Measurements from ENCODE around the gene TRMT44.

TRMT44 gene

GRCh38 chr4:8501781-8502180, 61.2 kb downstream of the TRMT44 start:
- DNase-seq: no peak
- H3K4ac ChIP-seq (ENCODE audit: low read depth in 1 of 2, low read length in 2 of 2): no peak overlapping the region
- no peak overlapping the region for H4K91ac ChIP-seq (ENCODE audit: low read length)
- no peak overlapping the region for H3K14ac ChIP-seq (ENCODE audit: low read length in 2 of 2)
- no peak overlapping the region for H2BK12ac ChIP-seq (ENCODE audit: low read length in 2 of 2)
- no peak overlapping the region for H3K27ac ChIP-seq (ENCODE audit: low read length, poor library complexity, severe bottlenecking)
- H2BK15ac ChIP-seq (ENCODE audit: low read depth, poor library complexity, severe bottlenecking): no peak overlapping the region
- WGBS: 91% methylated on average over 5 of the region's 5 CpGs
- H3K79me1 ChIP-seq (replicated peaks; ENCODE audit: low read length, poor library complexity, severe bottlenecking): no peaks in the 10 kb centered on the region
- no peak overlapping the region for H2AFZ ChIP-seq (ENCODE audit: low read depth, low read length)
- H2AK5ac ChIP-seq (ENCODE audit: low read length, severe bottlenecking): no peak overlapping the region
- H3K27me3 ChIP-seq (ENCODE audit: control insufficient read depth in 1 of 2, insufficient read depth in 1 of 2, low read length in 2 of 2): peaks cover 39 to 45% of the 10 kb centered on the region in 2 experiments
- H3K4me1 ChIP-seq (ENCODE audit: control insufficient read depth, insufficient read depth, low read depth, low read length): peaks cover 19% of the 10 kb centered on the region
- no peak overlapping the region for H2BK120ac ChIP-seq (ENCODE audit: low read depth, low read length)
- H3K4me3 ChIP-seq (ENCODE audit: insufficient read depth in 1 of 2, low read depth in 1 of 2, low read length in 2 of 2): no peak overlapping the region
- H2BK5ac ChIP-seq (ENCODE audit: low read depth, low read length, poor library complexity, severe bottlenecking): no peak overlapping the region
- no peak overlapping the region for H3K23ac ChIP-seq (ENCODE audit: low read length in 2 of 2)
- peaks cover 4% of the 10 kb centered on the region for H3K9me3 ChIP-seq (ENCODE audit: control insufficient read depth, low read length)
- no peak overlapping the region for H3K18ac ChIP-seq (ENCODE audit: low read depth in 1 of 2, low read length in 2 of 2)
- H4K8ac ChIP-seq (ENCODE audit: low read length): no peak overlapping the region
- peaks cover 0 to 3% of the 10 kb centered on the region in 2 experiments for H3K36me3 ChIP-seq (ENCODE audit: control insufficient read depth in 1 of 2, insufficient read depth in 2 of 2, low read depth in 1 of 2, low read length in 2 of 2)
- no peak overlapping the region for H3K9ac ChIP-seq (ENCODE audit: low read length)
- H3K4me2 ChIP-seq (ENCODE audit: low read length, poor library complexity, severe bottlenecking): no peak overlapping the region

DNA sequence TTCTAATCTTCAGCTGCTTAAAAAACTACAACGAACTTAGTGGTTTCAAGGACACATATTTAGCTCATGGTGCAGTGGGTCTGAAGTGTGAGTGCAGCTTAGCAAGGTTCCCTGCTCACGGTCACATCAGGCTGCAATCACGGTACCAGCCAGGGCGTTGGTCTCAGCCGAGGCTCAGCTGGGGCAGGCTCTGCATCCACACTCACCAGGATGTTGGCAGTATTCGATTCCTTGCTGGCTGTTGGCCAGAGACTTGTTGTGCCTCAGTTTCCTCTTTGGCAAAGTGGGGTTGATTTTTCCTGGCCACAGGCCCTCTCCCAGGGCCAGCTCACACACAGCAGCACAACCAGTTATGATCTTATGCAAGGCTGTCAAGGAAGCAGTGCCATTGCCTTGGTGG, 61.8 kb downstream of the TRMT44 start:
- Histone ChIP-seq H2BK5ac (ENCODE audit: low read depth, low read length, poor library complexity, severe bottlenecking) (no peak overlapping the region), H3K4ac (ENCODE audit: low read depth in 1 of 2, low read length in 2 of 2) (no peak overlapping the region), H2BK15ac (ENCODE audit: low read depth, poor library complexity, severe bottlenecking) (no peak overlapping the region), H3K14ac (ENCODE audit: low read length in 2 of 2) (no peak overlapping the region), H3K27ac (ENCODE audit: low read length, poor library complexity, severe bottlenecking) (no peak overlapping the region), H3K18ac (ENCODE audit: low read depth in 1 of 2, low read length in 2 of 2) (no peak overlapping the region), H4K8ac (ENCODE audit: low read length) (no peak overlapping the region), H3K4me3 (ENCODE audit: insufficient read depth in 1 of 2, low read depth in 1 of 2, low read length in 2 of 2) (no peak overlapping the region), H2BK120ac (ENCODE audit: low read depth, low read length) (no peak overlapping the region), H2AFZ (ENCODE audit: low read depth, low read length) (no peak overlapping the region), H3K79me1 (replicated peaks; ENCODE audit: low read length, poor library complexity, severe bottlenecking) (no peaks in the 10 kb centered on the region), H3K4me2 (ENCODE audit: low read length, poor library complexity, severe bottlenecking) (no peak overlapping the region), H3K4me1 (ENCODE audit: control insufficient read depth, insufficient read depth, low read depth, low read length) (peaks cover 25% of the 10 kb centered on the region), H3K9me3 (ENCODE audit: control insufficient read depth, low read length) (peaks cover 4% of the 10 kb centered on the region), H3K27me3 (ENCODE audit: control insufficient read depth in 1 of 2, insufficient read depth in 1 of 2, low read length in 2 of 2) (peaks cover 39 to 45% of the 10 kb centered on the region in 2 experiments), H3K9ac (ENCODE audit: low read length) (no peak overlapping the region), H4K91ac (ENCODE audit: low read length) (no peak overlapping the region), H3K36me3 (ENCODE audit: control insufficient read depth in 1 of 2, insufficient read depth in 2 of 2, low read depth in 1 of 2, low read length in 2 of 2) (peaks cover 0 to 3% of the 10 kb centered on the region in 2 experiments), H2BK12ac (ENCODE audit: low read length in 2 of 2) (no peak overlapping the region), H2AK5ac (ENCODE audit: low read length, severe bottlenecking) (no peak overlapping the region), H3K23ac (ENCODE audit: low read length in 2 of 2) (no peak overlapping the region)
- DNase-seq: no peak
- 86% methylated on average over 6 of the region's 6 CpGs for WGBS

DNA sequence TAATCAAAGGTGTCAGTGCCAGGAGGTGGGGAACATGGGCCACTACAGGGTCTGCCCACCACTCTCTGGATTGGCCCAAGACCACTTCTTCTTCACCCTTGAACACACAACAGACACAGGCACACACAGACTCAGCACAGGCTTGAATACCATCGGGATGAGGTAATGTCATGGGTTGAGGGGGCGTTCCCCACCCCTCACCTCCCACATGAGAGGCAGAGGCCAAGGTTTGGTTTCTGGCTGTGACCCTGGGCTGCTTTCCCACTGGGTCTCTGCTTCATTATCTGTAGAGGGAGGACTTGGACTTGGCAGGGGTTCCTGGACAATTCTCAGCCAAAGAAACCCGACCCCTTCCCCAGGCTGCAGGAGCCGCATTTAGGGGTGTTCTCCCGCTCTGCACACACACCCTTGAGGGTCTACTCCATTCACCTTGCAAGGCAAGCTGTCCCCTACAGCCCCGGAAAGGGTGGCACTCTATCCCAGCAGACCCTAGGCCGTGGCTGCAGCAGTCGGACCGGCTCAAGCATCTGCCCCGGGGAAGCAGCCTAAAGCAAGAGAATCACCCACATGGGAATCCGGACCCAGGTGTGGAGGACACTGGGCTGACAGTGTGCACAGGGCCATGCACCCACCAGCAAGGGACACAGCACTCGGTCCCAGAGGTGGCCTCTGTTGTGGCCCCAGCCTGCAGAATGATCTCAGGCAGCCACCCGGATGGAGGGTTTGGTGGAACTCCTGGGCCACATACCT, 62.4 kb downstream of the TRMT44 start:
- Histone ChIP-seq H3K18ac (ENCODE audit: low read depth in 1 of 2, low read length in 2 of 2) (no peak overlapping the region), H3K9me3 (ENCODE audit: control insufficient read depth, low read length) (peaks cover 4% of the 10 kb centered on the region), H2AFZ (ENCODE audit: low read depth, low read length) (no peak overlapping the region), H4K91ac (ENCODE audit: low read length) (no peak overlapping the region), H3K23ac (ENCODE audit: low read length in 2 of 2) (no peak overlapping the region), H3K27me3 (ENCODE audit: control insufficient read depth in 1 of 2, insufficient read depth in 1 of 2, low read length in 2 of 2) (peaks cover 36 to 41% of the 10 kb centered on the region in 2 experiments), H3K4me3 (ENCODE audit: insufficient read depth in 1 of 2, low read depth in 1 of 2, low read length in 2 of 2) (no peak overlapping the region), H3K4ac (ENCODE audit: low read depth in 1 of 2, low read length in 2 of 2) (no peak overlapping the region), H3K14ac (ENCODE audit: low read length in 2 of 2) (no peak overlapping the region), H3K4me2 (ENCODE audit: low read length, poor library complexity, severe bottlenecking) (no peak overlapping the region), H3K27ac (ENCODE audit: low read length, poor library complexity, severe bottlenecking) (no peak overlapping the region), H2BK120ac (ENCODE audit: low read depth, low read length) (no peak overlapping the region), H3K79me1 (replicated peaks; ENCODE audit: low read length, poor library complexity, severe bottlenecking) (no peaks in the 10 kb centered on the region), H3K4me1 (ENCODE audit: control insufficient read depth, insufficient read depth, low read depth, low read length) (peaks cover 28% of the 10 kb centered on the region), H4K8ac (ENCODE audit: low read length) (no peak overlapping the region), H2BK15ac (ENCODE audit: low read depth, poor library complexity, severe bottlenecking) (no peak overlapping the region), H2AK5ac (ENCODE audit: low read length, severe bottlenecking) (no peak overlapping the region), H3K36me3 (ENCODE audit: control insufficient read depth in 1 of 2, insufficient read depth in 2 of 2, low read depth in 1 of 2, low read length in 2 of 2) (peaks cover 0 to 3% of the 10 kb centered on the region in 2 experiments), H2BK12ac (ENCODE audit: low read length in 2 of 2) (no peak overlapping the region), H2BK5ac (ENCODE audit: low read depth, low read length, poor library complexity, severe bottlenecking) (no peak overlapping the region), H3K9ac (ENCODE audit: low read length) (no peak overlapping the region)
- 86% methylated on average over 13 of the region's 13 CpGs for WGBS
- no peak for DNase-seq

DNA sequence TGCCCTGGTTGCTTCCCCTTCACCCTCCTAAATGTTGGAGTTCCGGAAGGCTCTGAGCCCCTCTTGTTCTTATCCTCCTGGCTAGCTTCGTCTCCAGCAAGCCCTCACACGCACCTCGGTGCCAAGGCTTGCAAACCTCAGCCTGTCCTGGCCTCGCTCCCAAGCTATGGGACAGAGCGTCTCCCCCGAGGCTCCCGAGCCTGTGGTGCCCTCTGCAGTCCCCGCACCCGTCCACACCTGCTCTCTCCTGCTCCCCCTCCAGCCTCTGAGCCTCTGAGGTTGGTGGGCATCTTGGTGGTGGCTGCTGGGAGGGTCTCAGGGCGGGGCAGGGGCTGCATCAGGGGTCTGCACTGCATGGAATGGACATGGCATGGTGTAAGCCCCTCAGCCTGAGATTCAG, 63.2 kb downstream of the TRMT44 start:
- Histone ChIP-seq H2AFZ (ENCODE audit: low read depth, low read length) (no peak overlapping the region), H3K36me3 (ENCODE audit: control insufficient read depth in 1 of 2, insufficient read depth in 2 of 2, low read depth in 1 of 2, low read length in 2 of 2) (peaks cover 0 to 3% of the 10 kb centered on the region in 2 experiments), H4K91ac (ENCODE audit: low read length) (no peak overlapping the region), H2AK5ac (ENCODE audit: low read length, severe bottlenecking) (no peak overlapping the region), H3K14ac (ENCODE audit: low read length in 2 of 2) (no peak overlapping the region), H3K18ac (ENCODE audit: low read depth in 1 of 2, low read length in 2 of 2) (no peak overlapping the region), H2BK5ac (ENCODE audit: low read depth, low read length, poor library complexity, severe bottlenecking) (no peak overlapping the region), H3K9me3 (ENCODE audit: control insufficient read depth, low read length) (peaks cover 4% of the 10 kb centered on the region), H2BK120ac (ENCODE audit: low read depth, low read length) (no peak overlapping the region), H2BK15ac (ENCODE audit: low read depth, poor library complexity, severe bottlenecking) (no peak overlapping the region), H3K9ac (ENCODE audit: low read length) (no peak overlapping the region), H3K4me1 (ENCODE audit: control insufficient read depth, insufficient read depth, low read depth, low read length) (peaks cover 28% of the 10 kb centered on the region), H4K8ac (ENCODE audit: low read length) (no peak overlapping the region), H3K27ac (ENCODE audit: low read length, poor library complexity, severe bottlenecking) (no peak overlapping the region), H3K4me3 (ENCODE audit: insufficient read depth in 1 of 2, low read depth in 1 of 2, low read length in 2 of 2) (no peak overlapping the region), H3K27me3 (ENCODE audit: control insufficient read depth in 1 of 2, insufficient read depth in 1 of 2, low read length in 2 of 2) (peaks cover 39 to 41% of the 10 kb centered on the region in 2 experiments), H3K4ac (ENCODE audit: low read depth in 1 of 2, low read length in 2 of 2) (no peak overlapping the region), H3K79me1 (replicated peaks; ENCODE audit: low read length, poor library complexity, severe bottlenecking) (no peaks in the 10 kb centered on the region), H3K23ac (ENCODE audit: low read length in 2 of 2) (no peak overlapping the region), H3K4me2 (ENCODE audit: low read length, poor library complexity, severe bottlenecking) (no peak overlapping the region), H2BK12ac (ENCODE audit: low read length in 2 of 2) (no peak overlapping the region)
- DNase-seq: no peak
- WGBS: 68% methylated on average over 11 of the region's 11 CpGs

Data from mesenchymal stem cell (in vitro differentiated cells and primary cell).